GM18868 (cell line): ENCODE data around the gene P2RX7.
"Not testable (repeated sequence)": the region's sequence is repeated elsewhere in the genome, so short reads cannot be mapped to it uniquely, and the experiment has no call there.

Experiments
- ATAC-seq: cut with Tn5 transposase; IDR thresholded peaks from one replicate; pipeline ENCODE4 v1.9.1; 2021; ENCODE audit warnings: mild to moderate bottlenecking, moderate library complexity; ENCODE audit not compliant: unreplicated experiment

The P2RX7 gene

DNA sequence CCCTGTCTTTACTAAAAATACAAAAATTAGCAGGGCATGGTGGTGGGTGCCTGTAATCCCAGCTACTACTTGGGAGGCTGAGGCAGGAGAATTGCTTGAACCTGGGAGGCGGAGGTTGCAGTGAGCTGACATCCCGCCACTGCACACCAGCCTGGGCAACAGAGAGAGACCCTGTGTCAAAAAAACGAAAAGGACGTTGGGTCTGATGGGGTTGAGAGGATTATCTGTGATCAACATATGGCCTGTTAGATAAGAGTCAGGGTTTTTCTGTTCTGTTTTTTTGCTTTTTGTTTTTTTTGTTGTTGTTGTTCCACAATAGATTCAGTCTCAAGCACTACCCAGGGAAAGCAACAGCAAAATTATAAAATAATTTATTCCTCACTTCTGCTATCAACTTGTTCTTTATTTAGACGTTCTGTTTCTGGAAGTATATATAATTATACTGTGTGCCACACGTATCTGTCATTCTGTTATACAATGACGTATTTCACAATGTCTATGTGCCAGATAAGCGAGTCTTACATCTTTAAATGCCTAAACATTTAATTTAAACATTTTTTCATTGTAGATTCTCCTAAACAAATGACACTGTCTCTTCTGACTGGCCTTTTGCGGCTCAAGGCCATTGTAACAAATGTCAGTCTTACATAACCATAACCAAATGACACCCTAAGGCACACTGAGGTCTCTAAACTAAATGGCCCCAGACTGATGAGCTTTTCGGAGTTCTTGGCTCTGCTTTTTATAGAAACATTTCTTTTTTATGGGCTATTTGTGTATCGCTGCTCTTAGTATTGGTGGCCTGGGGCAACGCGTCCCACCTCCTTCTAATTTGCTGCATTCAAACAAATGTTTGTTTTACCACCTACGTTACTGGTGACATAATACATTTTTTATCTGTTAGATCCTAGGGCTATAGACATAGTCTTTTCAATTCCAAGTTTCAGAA is 70.0 kb downstream of the P2RX7 start:
- ATAC-seq, result no peak

- ATAC-seq, result no peak
Observed at GRCh38 chr12:121203482-121203881, 70.8 kb downstream of the P2RX7 start.

- ATAC-seq, result no peak
Observed at GRCh38 chr12:121205491-121205890, 72.8 kb downstream of the P2RX7 start.

- ATAC-seq, result not testable (repeated sequence)
Observed at GRCh38 chr12:121208571-121208970, 75.9 kb downstream of the P2RX7 start.

- no peak for ATAC-seq
Observed at GRCh38 chr12:121209221-121209620, 76.5 kb downstream of the P2RX7 start.

DNA sequence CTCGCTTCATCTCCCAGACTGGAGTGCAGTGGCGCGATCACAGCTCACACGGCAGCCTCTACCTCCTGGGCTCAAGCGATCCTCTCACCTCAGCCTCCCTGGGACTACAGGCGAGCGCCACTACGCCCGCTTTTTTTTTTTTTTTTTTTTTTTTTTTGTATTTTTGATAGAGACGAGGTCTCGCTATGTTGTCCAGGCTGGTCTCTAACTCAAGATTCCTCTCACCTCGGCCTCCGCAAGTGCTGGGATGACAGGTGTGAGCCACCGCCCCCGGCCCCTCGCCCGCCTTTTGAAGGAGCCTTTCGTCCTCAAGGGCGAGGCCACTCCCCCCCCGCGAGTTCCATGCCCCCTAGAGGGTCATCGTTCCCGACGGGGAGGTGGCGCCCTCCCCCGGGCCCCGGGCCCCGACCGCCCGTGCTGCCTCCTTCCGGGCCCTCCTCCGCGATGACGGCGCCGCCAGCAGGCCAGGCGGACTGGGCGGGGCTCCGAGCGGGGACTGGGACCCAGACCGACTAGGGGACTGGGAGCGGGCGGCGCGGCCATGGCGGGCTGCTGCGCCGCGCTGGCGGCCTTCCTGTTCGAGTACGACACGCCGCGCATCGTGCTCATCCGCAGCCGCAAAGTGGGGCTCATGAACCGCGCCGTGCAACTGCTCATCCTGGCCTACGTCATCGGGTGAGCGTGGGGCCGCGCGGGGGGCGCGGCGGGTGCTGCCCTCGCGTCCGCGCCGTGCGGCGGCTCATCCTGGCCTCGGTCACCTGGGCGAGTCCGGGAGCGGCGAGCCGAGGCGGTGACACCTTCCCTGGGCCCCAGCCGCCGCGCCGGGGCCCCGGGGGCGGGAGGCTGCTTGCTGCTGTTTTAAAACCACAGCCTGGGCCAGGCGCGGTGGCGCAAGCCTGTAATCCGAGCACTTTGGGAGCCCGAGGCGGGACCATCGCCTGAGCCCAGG is 77.2 kb downstream of the P2RX7 start, which contains the start of gene P2RX4:
P2RX4 (plus strand) TSS at position 506 of the 949 bp plus-strand sequence; CDS start at position 542, 36 bp downstream.
- ATAC-seq, result peak; percentile 82

DNA sequence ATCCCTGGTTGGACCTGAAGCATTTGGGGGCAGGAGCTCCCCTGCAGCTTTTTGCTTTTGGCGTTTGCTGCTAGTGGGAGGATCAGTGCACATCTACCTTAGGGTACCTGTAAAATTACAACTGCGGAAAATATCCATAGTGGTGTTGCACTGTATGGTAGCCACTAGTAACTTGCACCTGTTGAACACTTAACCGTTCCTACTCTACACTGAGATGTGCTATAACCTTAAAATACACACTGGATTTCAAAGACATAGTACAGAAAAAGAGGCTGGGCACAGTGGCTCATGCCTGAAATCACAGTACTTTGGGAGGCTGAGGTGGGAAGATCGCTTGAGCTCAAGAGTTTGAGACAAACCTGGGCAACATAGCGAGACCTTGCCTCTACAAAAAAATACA is 80.2 kb downstream of the P2RX7 start:
- ATAC-seq, result no peak

DNA sequence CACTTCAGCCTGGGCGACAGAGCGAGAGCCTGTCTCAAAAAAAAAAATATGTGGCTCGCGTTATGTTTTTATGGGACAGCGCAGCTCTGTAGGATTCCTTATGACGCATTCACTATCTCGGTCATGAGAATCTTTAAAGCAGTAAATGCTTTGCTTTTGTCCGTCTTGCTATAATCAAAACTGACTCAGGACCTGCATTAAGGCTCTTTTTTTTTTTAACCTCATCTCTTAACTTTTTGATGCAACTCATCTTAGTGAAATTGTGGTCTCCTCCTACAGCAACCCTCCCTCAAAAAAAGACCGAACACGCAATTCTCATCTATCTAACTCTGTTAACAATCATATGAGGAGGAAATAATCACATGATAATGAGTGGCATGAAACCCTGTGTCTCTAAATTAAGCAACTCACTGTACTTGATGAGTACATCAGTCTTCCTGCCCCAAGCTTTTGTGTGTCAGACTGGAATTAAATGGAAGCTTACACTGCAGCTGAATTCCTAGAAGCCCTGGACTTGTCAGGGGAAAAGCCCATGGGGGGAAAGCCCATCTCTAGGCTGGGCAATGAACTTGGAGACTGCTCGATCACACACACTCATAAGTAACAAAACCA is 81.6 kb downstream of the P2RX7 start:
- no peak for ATAC-seq

GRCh38 chr12:121214855-121215745 is 82.4 kb downstream of the P2RX7 start:
- ATAC-seq, result no peak

DNA sequence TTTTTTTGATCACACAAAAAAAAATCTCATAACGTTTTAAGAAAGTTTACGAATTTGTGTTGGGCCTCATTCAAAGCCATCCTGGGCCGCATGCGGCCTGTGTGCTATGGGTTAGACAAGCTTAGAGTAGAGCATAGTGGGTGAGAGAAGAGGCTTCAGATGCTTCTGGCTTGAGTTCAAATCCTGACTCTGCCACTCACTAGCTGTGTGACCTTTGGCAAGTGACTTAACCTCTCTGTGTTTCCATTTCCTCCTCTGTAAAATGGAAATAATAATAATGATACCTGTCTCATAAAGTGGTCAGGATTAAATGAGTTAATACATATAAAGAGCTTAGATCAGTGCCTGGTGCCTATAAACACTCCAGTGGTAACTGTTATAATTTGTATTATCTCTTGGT is 83.4 kb downstream of the P2RX7 start:
- ATAC-seq, result no peak

GRCh38 chr12:121217063-121217462 is 84.4 kb downstream of the P2RX7 start:
- no peak for ATAC-seq

- ATAC-seq, result no peak
Observed at GRCh38 chr12:121217761-121218160, 85.1 kb downstream of the P2RX7 start.

DNA sequence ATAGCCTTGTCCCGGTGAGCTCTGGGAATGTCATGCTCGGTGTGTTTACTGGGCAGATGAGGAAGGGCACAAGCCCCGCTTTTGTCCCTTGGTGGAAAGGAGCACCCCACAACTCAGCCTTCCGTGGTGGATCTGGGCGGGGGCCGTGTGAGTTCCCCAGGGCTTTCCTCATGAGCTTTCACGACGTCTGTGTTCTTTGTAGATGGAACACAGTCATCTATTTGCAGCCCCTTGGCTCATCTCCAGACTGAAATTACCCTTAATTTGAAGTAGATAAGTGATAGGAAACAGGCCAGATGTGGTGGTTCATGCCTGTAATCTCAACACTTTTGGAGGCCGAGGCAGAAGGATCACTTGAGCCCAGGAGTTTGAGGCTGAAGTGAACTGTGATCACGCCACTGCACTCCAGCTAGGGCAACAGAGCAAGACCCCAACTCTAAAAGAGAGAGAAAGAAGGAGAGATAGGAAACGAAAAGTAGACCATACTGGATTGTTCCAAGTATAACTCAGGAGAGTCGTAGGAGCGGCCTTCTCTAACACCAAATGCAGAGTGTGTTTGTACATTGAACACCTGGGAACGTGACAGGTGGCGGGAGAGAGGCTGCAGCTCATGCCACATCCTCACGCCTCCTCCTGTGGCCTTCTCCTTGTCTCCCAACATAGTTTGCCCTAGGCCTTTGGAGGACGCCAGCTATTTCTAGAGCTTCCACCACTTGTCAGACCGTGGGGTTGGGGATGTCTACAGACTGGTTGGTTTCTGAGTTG is 86.1 kb downstream of the P2RX7 start:
- ATAC-seq, result no peak

DNA sequence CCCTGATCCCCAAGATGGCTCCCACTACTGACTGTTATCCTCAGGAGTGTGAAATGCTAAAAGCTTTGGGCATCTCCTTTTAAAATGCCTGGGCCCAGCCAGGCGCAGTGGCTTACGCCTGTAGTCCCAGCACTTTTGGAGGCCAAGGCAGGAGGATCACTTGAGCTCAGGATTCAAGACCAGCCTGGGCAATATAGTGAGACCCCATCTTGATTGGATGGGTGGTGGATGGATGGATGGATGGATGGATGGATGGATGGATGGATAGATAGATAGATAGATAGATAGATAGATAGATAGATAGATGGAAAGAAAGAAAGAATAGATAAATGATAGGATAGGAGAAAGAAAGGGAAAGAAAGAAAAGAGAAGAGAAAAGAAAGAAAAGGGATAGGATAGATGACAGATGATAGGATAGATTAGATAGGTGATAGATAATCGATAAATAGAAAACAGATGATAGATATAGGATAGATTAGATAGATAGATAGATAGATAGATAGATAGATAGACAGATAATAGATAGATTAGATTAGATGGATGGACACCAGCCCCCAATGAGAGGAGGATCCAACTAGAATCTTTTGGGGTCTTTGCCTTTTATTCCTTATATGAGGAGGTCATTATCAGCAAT is 86.8 kb downstream of the P2RX7 start:
- ATAC-seq, result no peak

- ATAC-seq, result no peak
Observed at GRCh38 chr12:121222847-121223246, 90.2 kb downstream of the P2RX7 start.

- no peak for ATAC-seq
Observed at GRCh38 chr12:121223292-121224285, 90.9 kb downstream of the P2RX7 start.

DNA sequence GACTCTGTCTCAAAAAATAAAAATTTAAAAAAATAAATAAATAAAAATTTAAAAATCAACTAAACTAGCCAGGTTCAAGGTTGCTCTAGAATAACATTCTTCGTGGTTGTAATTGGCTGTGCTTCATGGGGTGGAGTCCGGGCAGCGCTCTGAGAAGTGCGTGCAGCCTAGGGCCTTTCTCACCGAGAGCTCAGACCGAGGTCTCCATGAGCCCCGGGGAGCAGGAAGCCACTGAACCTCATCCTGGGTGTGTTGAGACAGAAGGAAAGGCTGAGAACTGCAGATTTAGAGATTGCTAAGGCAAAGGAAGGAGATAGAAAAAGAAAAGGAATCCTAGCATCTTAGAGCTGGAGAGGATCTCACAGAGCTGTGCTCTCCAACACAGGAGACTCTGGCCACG is 91.9 kb downstream of the P2RX7 start:
- no peak for ATAC-seq

GRCh38 chr12:121226399-121226798 is 93.7 kb downstream of the P2RX7 start:
- no peak for ATAC-seq
